IMR-90 (cell line): ENCODE data around the gene SCN11A. TPM values are rescaled to one million over a fixed set of nuclear protein-coding genes. Genes with fewer than 3 reads are reported as not detected.

ENCODE experiments used
- ATAC-seq: fragments of 200-7000 bp; cut with Tn5 transposase; 2 replicates; pipeline ENCODE4 v1.9.1; 2020; ENCODE audit warnings: low read depth, mild to moderate bottlenecking, moderate library complexity
- BruUV-seq: library from RNA; stranded (reverse); fragments of 400-500 nt; replicated peaks from 2 replicates; lab custom pipeline; 2021; lab: Mats Ljungman, UMichigan
- CTCF ChIA-PET: fragments of 300-600 bp; formaldehyde crosslinking; extraction: SDS; loops from one replicate; lab custom pipeline; 2021; ENCODE audit warnings: antibody characterized with exemption; lab: Yijun Ruan, JAX
- POLR2A ChIA-PET: fragments of 300-600 bp; sonication (Branson Sonifier 250); formaldehyde crosslinking; loops from one replicate; lab custom pipeline; 2022; ENCODE audit warnings: antibody characterized with exemption; ENCODE audit not compliant: unreplicated experiment; lab: Charles Lee
- DNase-seq: peaks from one replicate; pipeline ENCODE4 v3.0.0; 2013
- H2AFZ ChIP-seq: replicated peaks from 2 replicates; pipeline ENCODE3; 2013; ENCODE audit warnings: low read length, mild to moderate bottlenecking; ENCODE audit not compliant: poor library complexity
- H2AK5ac ChIP-seq: 2 replicates; pipeline ENCODE4 v1.6.1; 2013; ENCODE audit warnings: low read depth, low read length, inconsistent platforms
- H2AK9ac ChIP-seq: replicated peaks from 2 replicates; pipeline ENCODE3; 2013; ENCODE audit warnings: mild to moderate bottlenecking, low read depth, low read length, moderate library complexity; ENCODE audit not compliant: poor library complexity
- H2BK120ac ChIP-seq: 2 replicates; pipeline ENCODE4 v1.6.1; 2013; ENCODE audit warnings: low read depth, low read length, inconsistent platforms
- H2BK15ac ChIP-seq: 3 replicates; pipeline ENCODE4 v1.6.1; 2013; ENCODE audit warnings: low read depth, low read length, inconsistent platforms
- H2BK20ac ChIP-seq: 2 replicates; pipeline ENCODE4 v1.6.1; 2013; ENCODE audit warnings: low read depth, mild to moderate bottlenecking, inconsistent platforms, low read length, moderate library complexity
- H2BK5ac ChIP-seq: 2 replicates; pipeline ENCODE4 v1.6.1; 2013; ENCODE audit warnings: mild to moderate bottlenecking, low read depth, low read length, inconsistent platforms; ENCODE audit not compliant: poor library complexity, severe bottlenecking
- H3K14ac ChIP-seq: replicated peaks from 2 replicates; pipeline ENCODE4 v1.6.1; 2013; ENCODE audit warnings: low read depth, low read length, inconsistent platforms
- H3K18ac ChIP-seq: 2 replicates; pipeline ENCODE4 v1.6.1; 2013; ENCODE audit warnings: low read depth, low read length, control low read depth
- H3K23ac ChIP-seq: 2 replicates; pipeline ENCODE4 v1.6.1; 2013; ENCODE audit warnings: low read depth, low read length, inconsistent platforms
- H3K27ac ChIP-seq: 2 replicates; pipeline ENCODE4 v1.5.1; 2013; ENCODE audit warnings: mild to moderate bottlenecking, control low read depth, low read length; ENCODE audit not compliant: insufficient read depth
- H3K27me3 ChIP-seq: 2 replicates; pipeline ENCODE4 v1.6.1; 2013; ENCODE audit warnings: low read length; ENCODE audit not compliant: control insufficient read depth, insufficient read depth
- H3K36me3 ChIP-seq: 2 replicates; pipeline ENCODE4 v1.6.1; 2013; ENCODE audit warnings: low read length, mixed read lengths; ENCODE audit not compliant: control insufficient read depth, insufficient read depth
- H3K4ac ChIP-seq: 2 replicates; pipeline ENCODE4 v1.6.1; 2013; ENCODE audit warnings: low read depth, low read length, inconsistent platforms
- H3K4me1 ChIP-seq: 2 replicates; pipeline ENCODE4 v1.6.1; 2013; ENCODE audit warnings: low read length, mixed read lengths; ENCODE audit not compliant: control insufficient read depth, insufficient read depth
- H3K4me2 ChIP-seq: 2 replicates; pipeline ENCODE4 v1.6.1; 2013; ENCODE audit warnings: low read depth, mild to moderate bottlenecking, control low read depth, low read length, moderate library complexity
- H3K4me3 ChIP-seq: 2 replicates; pipeline ENCODE4 v1.5.1; 2013; ENCODE audit warnings: low read depth, mild to moderate bottlenecking, control low read depth, low read length, moderate library complexity; ENCODE audit not compliant: insufficient read depth
- H3K56ac ChIP-seq: 2 replicates; pipeline ENCODE4 v1.6.1; 2013; ENCODE audit warnings: low read length, inconsistent platforms; ENCODE audit not compliant: insufficient read depth; ENCODE audit errors: extremely low read depth
- H3K79me1 ChIP-seq, 2 experiments: 2 replicates each; pipeline ENCODE4 v1.6.1; 2013; ENCODE audit warnings: low read length in 2 of 2, inconsistent platforms in 1 of 2, low read depth in 1 of 2
- H3K9ac ChIP-seq: 2 replicates; pipeline ENCODE4 v1.6.1; 2013; ENCODE audit warnings: low read depth, low read length, control low read depth
- H3K9me1 ChIP-seq: 2 replicates; pipeline ENCODE4 v1.6.1; 2013; ENCODE audit warnings: low read length, inconsistent platforms; ENCODE audit not compliant: insufficient read depth
- H3K9me3 ChIP-seq: 2 replicates; pipeline ENCODE4 v1.6.1; 2013; ENCODE audit warnings: low read length; ENCODE audit not compliant: control insufficient read depth, insufficient read depth
- H4K20me1 ChIP-seq: 2 replicates; pipeline ENCODE4 v1.6.1; 2013; ENCODE audit warnings: low read length, inconsistent platforms; ENCODE audit not compliant: insufficient read depth
- H4K5ac ChIP-seq: 2 replicates; pipeline ENCODE4 v1.6.1; 2013; ENCODE audit warnings: mild to moderate bottlenecking, low read depth, low read length, control low read depth
- H4K8ac ChIP-seq, 2 experiments: 2 replicates each; pipeline ENCODE4 v1.6.1; 2013; ENCODE audit warnings: low read depth in 2 of 2, low read length in 2 of 2, control low read depth in 1 of 2, inconsistent platforms in 1 of 2
- H4K91ac ChIP-seq: 2 replicates; pipeline ENCODE4 v1.6.1; 2013; ENCODE audit warnings: low read depth, low read length, inconsistent platforms; ENCODE audit not compliant: insufficient read depth
- MAFK ChIP-seq: IDR thresholded peaks from 2 replicates; pipeline ENCODE4 v1.6.1; 2012; ENCODE audit warnings: low read depth, low read length, improper control_type of control experiment
- RCOR1 ChIP-seq: IDR thresholded peaks from 2 replicates; pipeline ENCODE4 v1.6.1; 2012; ENCODE audit warnings: mild to moderate bottlenecking, low read length, improper control_type of control experiment; ENCODE audit not compliant: insufficient replicate concordance
- SMC3 ChIP-seq: fragments of 150-350 bp; IDR thresholded peaks from 2 replicates; pipeline ENCODE4 v1.6.1; 2016; ENCODE audit warnings: low read depth, mild to moderate bottlenecking, antibody characterized with exemption, low read length, moderate library complexity
- WGBS, 2 experiments: methylation state at CpG; one replicate each; pipeline versions ENCODE4 v1.1.5 to v1.1.7; 2013; ENCODE audit warnings: missing lambda C conversion rate in 2 of 2; ENCODE audit not compliant: insufficient read length in 1 of 2; ENCODE audit errors: extremely low coverage in 2 of 2; 5-methylcytosine and 5-hydroxymethylcytosine counted together
- dilution Hi-C: fragments of 300-500 bp; cut with HindIII; formaldehyde crosslinking; loops from one replicate; pipeline ENCODE4 v1.14.3; 2018; ENCODE audit warnings: low sequenced_read_pairs; ENCODE audit not compliant: unreplicated experiment
- in situ Hi-C: fragments of 300-500 bp; cut with MboI; formaldehyde crosslinking; loops from 3 replicates; pipeline ENCODE4 v1.14.3; 2019; ENCODE audit warnings: low sequenced_read_pairs, inconsistent platforms, mixed read lengths
- intact Hi-C: fragments of 100-400 bp; cut with micrococcal nuclease; formaldehyde crosslinking; loops from 2 replicates; pipeline ENCODE4 v1.10.0; 2022
- polyA plus RNA-seq, 3 experiments: library from polyadenylated mRNA; depleted of rRNA; stranded (reverse); fragments of >200 nt; gene quantifications; 2 replicates each; pipeline ENCODE4 v1.2.3, GENCODE V29; 2012; ENCODE audit warnings: low replicate concordance in 1 of 3
- total RNA-seq: library from RNA; depleted of rRNA; stranded (reverse); fragments of >200 nt; gene quantifications from 2 replicates; pipeline ENCODE4 v1.2.3, GENCODE V29; 2012

Gene SCN11A
- total and polyA plus RNA-seq, 2 of the 4 experiments (the other 2 are of a cell fraction), result under 0.01 to 0.02 TPM

DNA sequence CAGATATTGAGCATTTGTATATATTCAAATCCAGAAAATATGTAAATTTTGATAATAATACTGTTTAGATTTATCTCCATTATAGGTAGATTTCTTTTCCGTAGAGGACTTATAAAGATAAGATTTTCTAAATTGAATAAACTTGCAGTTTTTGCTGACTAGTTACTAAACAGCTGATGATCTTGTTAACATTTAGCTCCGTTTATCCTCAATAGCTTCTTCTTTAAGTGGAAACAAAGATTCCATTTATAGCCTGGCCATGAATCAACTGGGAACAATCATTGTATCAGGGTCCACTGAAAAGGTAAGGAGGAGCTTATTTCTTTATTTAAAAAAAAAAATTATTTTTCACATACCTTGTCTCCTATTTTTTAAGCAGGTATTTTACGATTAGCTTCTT lies 16.8 kb upstream of the SCN11A start:
- Histone ChIP-seq H3K27ac (no peak overlapping the region), H3K4me2 (no peak overlapping the region), H3K4ac (no peak overlapping the region), H3K79me1 (peaks cover 8 to 11% of the 10 kb centered on the region in 2 experiments; a peak in 3 of 4 replicates), H3K9me3 (no peaks in the 10 kb centered on the region), H2BK15ac (no peak overlapping the region), H4K91ac (no peak overlapping the region), H3K36me3 (peaks cover 12% of the 10 kb centered on the region), H4K8ac (no peak overlapping the region), H2AK9ac (no peak overlapping the region), H2BK5ac (no peak overlapping the region), H4K5ac (no peak overlapping the region), H2BK20ac (no peak overlapping the region), H2BK120ac (no peak overlapping the region), H3K18ac (no peak overlapping the region), H2AFZ (no peak overlapping the region), H3K9ac (no peak overlapping the region), H2AK5ac (no peak overlapping the region), H3K4me1 (peaks cover 2% of the 10 kb centered on the region; the same call in 1 of the 2 replicates), H3K14ac (no peak overlapping the region), H3K9me1 (no peaks in the 10 kb centered on the region), H3K23ac (no peak overlapping the region), H3K4me3 (no peak overlapping the region), H3K56ac (no peak overlapping the region), H3K27me3 (no peaks in the 10 kb centered on the region), H4K20me1 (peaks cover 4% of the 10 kb centered on the region; the same call in 1 of the 2 replicates)
- dilution Hi-C loops (no loop called here), in situ Hi-C loops (no loop called here), intact Hi-C loops (no loop called here)
- DNase-seq (no peak), ATAC-seq (no peak)
- POLR2A ChIA-PET, result no interaction called here
- no peak for TF ChIP-seq RCOR1
- TF ChIP-seq SMC3, result no peak
- peak; percentile 33; the same call in 1 of the 2 replicates for TF ChIP-seq MAFK
- CTCF ChIA-PET, result no interaction called here
- WGBS, 2 experiments, result no CpG with 5 or more reads among the region's 3 CpGs
- no TSS peak for BruUV-seq
